Retina (tissue), 1 donor: ENCODE measurements around the gene LDLRAD3.
"Not testable (repeated sequence)": the region's sequence is repeated elsewhere in the genome, so short reads cannot be mapped to it uniquely, and the experiment has no call there.

Source experiments
- DNase-seq: peaks from one replicate; pipeline ENCODE4 v3.0.0-alpha.2; 2016

LDLRAD3 gene

GRCh38 chr11:36024716-36025115 lies 80.9 kb downstream of the LDLRAD3 start:
- DNase-seq: no peak

- DNase-seq: no peak
Observed at GRCh38 chr11:36026315-36026968, 82.6 kb downstream of the LDLRAD3 start.

- DNase-seq: no peak
Observed at GRCh38 chr11:36027731-36028130, 83.9 kb downstream of the LDLRAD3 start.

GRCh38 chr11:36029616-36030015 lies 85.8 kb downstream of the LDLRAD3 start:
- no peak for DNase-seq

- no peak for DNase-seq
Observed at GRCh38 chr11:36030731-36031281, 86.9 kb downstream of the LDLRAD3 start.

- DNase-seq: no peak
Observed at GRCh38 chr11:36033082-36033751, 89.4 kb downstream of the LDLRAD3 start.

- DNase-seq: no peak
Observed at GRCh38 chr11:36033936-36034335, 90.1 kb downstream of the LDLRAD3 start.

GRCh38 chr11:36034551-36035331 lies 90.9 kb downstream of the LDLRAD3 start:
- no peak for DNase-seq

GRCh38 chr11:36035454-36035853 lies 91.6 kb downstream of the LDLRAD3 start:
- DNase-seq: no peak

- no peak for DNase-seq
Observed at GRCh38 chr11:36035999-36036398, 92.1 kb downstream of the LDLRAD3 start.

GRCh38 chr11:36037031-36037430 lies 93.2 kb downstream of the LDLRAD3 start:
- no peak for DNase-seq

- no peak for DNase-seq
Observed at GRCh38 chr11:36038541-36038940, 94.7 kb downstream of the LDLRAD3 start.

GRCh38 chr11:36039471-36039870 lies 95.6 kb downstream of the LDLRAD3 start:
- DNase-seq: no peak

- DNase-seq: no peak
Observed at GRCh38 chr11:36041988-36042611, 98.2 kb downstream of the LDLRAD3 start.

- DNase-seq: no peak
Observed at GRCh38 chr11:36044636-36045035, 100.8 kb downstream of the LDLRAD3 start.

GRCh38 chr11:36045945-36046344 lies 102.1 kb downstream of the LDLRAD3 start:
- not testable (repeated sequence) for DNase-seq

- no peak for DNase-seq
Observed at GRCh38 chr11:36046932-36047331, 103.1 kb downstream of the LDLRAD3 start.

GRCh38 chr11:36047344-36047743 lies 103.5 kb downstream of the LDLRAD3 start:
- DNase-seq: no peak

- DNase-seq: no peak
Observed at GRCh38 chr11:36048496-36049247, 104.8 kb downstream of the LDLRAD3 start.

- no peak for DNase-seq
Observed at GRCh38 chr11:36051235-36052144, 107.6 kb downstream of the LDLRAD3 start.

GRCh38 chr11:36053281-36053680 lies 109.4 kb downstream of the LDLRAD3 start:
- DNase-seq: no peak
